ENCODE data around the gene FGF18. TPM values are rescaled to one million over a fixed set of nuclear protein-coding genes. Genes with fewer than 3 reads are reported as not detected.

The FGF18 gene
- total RNA-seq, 3 donors from 2014 or later (not counting 1 experiment from before 2014, with no cell fraction given): 0.16 to 0.25 (median 0.23) TPM

GRCh38 chr5:171457208-171457981, 37.9 kb downstream of the FGF18 start:
- Histone ChIP-seq H3K27ac (ENCODE audit: low read length) (no peak overlapping the region), H3K27me3 (ENCODE audit: control insufficient read depth, insufficient read depth, low read length) (no peaks in the 10 kb centered on the region), H3K36me3 (ENCODE audit: control insufficient read depth, insufficient read depth, low read length) (no peaks in the 10 kb centered on the region), H3K4me3 (ENCODE audit: low read length) (no peak overlapping the region), H3K4me1 (ENCODE audit: control insufficient read depth, insufficient read depth, low read length) (no peaks in the 10 kb centered on the region), H3K9me3 (ENCODE audit: control insufficient read depth, insufficient read depth, low read length) (no peaks in the 10 kb centered on the region)
- 94% methylated on average over 22 of the region's 25 CpGs for WGBS (ENCODE audit: insufficient coverage)
- H3K36me3 Mint-ChIP-seq: no peaks in the 10 kb centered on the region
- H3K4me3 Mint-ChIP-seq: no peak overlapping the region
- no peak overlapping the region for H3K27ac Mint-ChIP-seq
- no peak for DNase-seq
- H3K4me1 Mint-ChIP-seq: no peaks in the 10 kb centered on the region
- H3K27me3 Mint-ChIP-seq (ENCODE audit: low read depth in 2 of 2): peaks cover 13 to 30% of the 10 kb centered on the region in 2 donors
- ATAC-seq: no peak
- intact Hi-C loops (cut with micrococcal nuclease): no loop called here
- TF ChIP-seq, protein P1, sequence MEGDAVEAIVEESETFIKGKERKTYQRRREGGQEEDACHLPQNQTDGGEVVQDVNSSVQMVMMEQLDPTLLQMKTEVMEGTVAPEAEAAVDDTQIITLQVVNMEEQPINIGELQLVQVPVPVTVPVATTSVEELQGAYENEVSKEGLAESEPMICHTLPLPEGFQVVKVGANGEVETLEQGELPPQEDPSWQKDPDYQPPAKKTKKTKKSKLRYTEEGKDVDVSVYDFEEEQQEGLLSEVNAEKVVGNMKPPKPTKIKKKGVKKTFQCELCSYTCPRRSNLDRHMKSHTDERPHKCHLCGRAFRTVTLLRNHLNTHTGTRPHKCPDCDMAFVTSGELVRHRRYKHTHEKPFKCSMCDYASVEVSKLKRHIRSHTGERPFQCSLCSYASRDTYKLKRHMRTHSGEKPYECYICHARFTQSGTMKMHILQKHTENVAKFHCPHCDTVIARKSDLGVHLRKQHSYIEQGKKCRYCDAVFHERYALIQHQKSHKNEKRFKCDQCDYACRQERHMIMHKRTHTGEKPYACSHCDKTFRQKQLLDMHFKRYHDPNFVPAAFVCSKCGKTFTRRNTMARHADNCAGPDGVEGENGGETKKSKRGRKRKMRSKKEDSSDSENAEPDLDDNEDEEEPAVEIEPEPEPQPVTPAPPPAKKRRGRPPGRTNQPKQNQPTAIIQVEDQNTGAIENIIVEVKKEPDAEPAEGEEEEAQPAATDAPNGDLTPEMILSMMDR (IDR thresholded peaks at IDR 0.05): no peak
- H3K9me3 Mint-ChIP-seq: no peaks in the 10 kb centered on the region

DNA sequence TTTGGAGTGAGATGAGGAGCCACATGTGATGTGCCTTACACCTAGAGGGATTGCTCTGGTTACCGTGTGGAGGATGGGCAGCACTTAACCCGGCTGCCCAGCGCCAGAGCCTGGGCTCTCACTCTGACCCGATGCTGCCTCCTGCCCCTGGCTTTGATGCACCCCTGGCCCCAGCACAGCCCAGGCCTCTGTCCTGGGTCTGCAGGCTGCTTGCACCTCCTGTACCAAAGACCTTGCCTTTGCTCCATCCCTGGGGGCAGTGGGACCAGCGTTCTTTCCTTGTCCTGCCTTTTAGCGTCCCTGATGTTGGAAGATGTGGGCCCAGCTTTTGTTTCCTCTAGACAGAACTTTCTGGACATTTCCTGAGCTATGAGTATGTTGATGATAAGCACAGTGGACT, 40.4 kb downstream of the FGF18 start:
- no peak overlapping the region for H3K4me3 ChIP-seq (ENCODE audit: low read length)
- no peaks in the 10 kb centered on the region for H3K9me3 ChIP-seq (ENCODE audit: control insufficient read depth, insufficient read depth, low read length)
- DNase-seq (no peak), ATAC-seq (no peak)
- H3K9me3 Mint-ChIP-seq: no peaks in the 10 kb centered on the region
- H3K27me3 ChIP-seq (ENCODE audit: control insufficient read depth, insufficient read depth, low read length): no peaks in the 10 kb centered on the region
- no peak overlapping the region for H3K4me3 Mint-ChIP-seq
- no peak overlapping the region for H3K27ac Mint-ChIP-seq
- no peaks in the 10 kb centered on the region for H3K36me3 ChIP-seq (ENCODE audit: control insufficient read depth, insufficient read depth, low read length)
- H3K4me1 ChIP-seq (ENCODE audit: control insufficient read depth, insufficient read depth, low read length): no peaks in the 10 kb centered on the region
- H3K27me3 Mint-ChIP-seq (ENCODE audit: low read depth in 2 of 2): peaks cover 11 to 18% of the 10 kb centered on the region in 2 donors
- H3K36me3 Mint-ChIP-seq: no peaks in the 10 kb centered on the region
- no peak overlapping the region for H3K27ac ChIP-seq (ENCODE audit: low read length)
- intact Hi-C loops (cut with micrococcal nuclease): no loop called here
- WGBS (ENCODE audit: insufficient coverage): 89% methylated on average over 6 of the region's 6 CpGs
- no peaks in the 10 kb centered on the region for H3K4me1 Mint-ChIP-seq
- TF ChIP-seq, protein P1 (IDR thresholded peaks at IDR 0.05): no peak

- no peak overlapping the region for H3K4me3 ChIP-seq (ENCODE audit: low read length)
- 84% methylated on average over 15 of the region's 15 CpGs for WGBS (ENCODE audit: insufficient coverage)
- Mint-ChIP-seq H3K27me3 (ENCODE audit: low read depth in 2 of 2) (peaks cover 16 to 18% of the 10 kb centered on the region in 2 donors), H3K4me1 (no peaks in the 10 kb centered on the region), H3K27ac (no peak overlapping the region), H3K4me3 (no peak overlapping the region), H3K9me3 (no peaks in the 10 kb centered on the region), H3K36me3 (no peaks in the 10 kb centered on the region)
- H3K27me3 ChIP-seq (ENCODE audit: control insufficient read depth, insufficient read depth, low read length): no peaks in the 10 kb centered on the region
- DNase-seq: no peak
- TF ChIP-seq, protein P1 (IDR thresholded peaks at IDR 0.05): no peak
- H3K27ac ChIP-seq (ENCODE audit: low read length): no peak overlapping the region
- intact Hi-C loops (cut with micrococcal nuclease): no loop called here
- no peaks in the 10 kb centered on the region for H3K4me1 ChIP-seq (ENCODE audit: control insufficient read depth, insufficient read depth, low read length)
- H3K36me3 ChIP-seq (ENCODE audit: control insufficient read depth, insufficient read depth, low read length): no peaks in the 10 kb centered on the region
- H3K9me3 ChIP-seq (ENCODE audit: control insufficient read depth, insufficient read depth, low read length): no peaks in the 10 kb centered on the region
- ATAC-seq: no peak
Observed at GRCh38 chr5:171462136-171462927, 42.9 kb downstream of the FGF18 start.

Data from natural killer cell (primary cell).